Neural cell (in vitro differentiated cells): ENCODE data around the gene CDIP1.

Source experiments
- EZH2 ChIP-seq: fragments of 200-600, 300-800 bp; shearing (Covaris generic), sonication (generic); IDR thresholded peaks from 2 replicates; pipeline ENCODE4 v1.6.1; 2014; ENCODE audit warnings: antibody characterized with exemption, low read length, borderline replicate concordance, mild to moderate bottlenecking; ENCODE audit not compliant: insufficient read depth, poor library complexity, severe bottlenecking
- POLR2AphosphoS5 ChIP-seq: IDR thresholded peaks from 2 replicates; pipeline ENCODE4 v1.6.1; 2012
- TF ChIP-seq, protein P1 (sequence below): fragments of 450-650 bp; IDR thresholded peaks from 2 replicates; pipeline ENCODE4 v1.5.1; 2014; ENCODE audit warnings: antibody characterized with exemption, mild to moderate bottlenecking, moderate library complexity; ENCODE audit not compliant: poor library complexity, severe bottlenecking
- TF ChIP-seq, protein P2 (sequence below): IDR thresholded peaks from 2 replicates; pipeline ENCODE4 v1.6.1; 2012; ENCODE audit warnings: borderline replicate concordance

DNA sequence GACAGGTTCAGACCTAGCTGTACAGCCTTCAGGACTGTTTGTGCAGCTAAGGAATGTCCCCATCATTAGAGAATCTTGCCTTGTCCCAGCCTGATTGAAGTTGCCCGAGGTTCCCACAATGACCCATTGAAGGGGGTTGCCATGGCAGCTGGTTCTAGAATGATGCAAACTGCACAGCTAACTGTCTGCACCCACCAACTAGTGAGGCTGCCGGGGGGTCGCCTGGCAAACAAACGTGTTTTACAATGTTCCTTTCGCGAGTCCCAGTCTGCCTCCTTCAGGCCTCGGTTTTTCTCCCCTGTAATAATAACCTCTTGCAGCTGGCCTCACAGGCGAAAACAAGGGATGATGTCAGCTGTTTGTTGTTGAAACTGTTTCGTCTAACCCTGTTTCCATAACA lies 23.0 kb upstream of the CDIP1 start:
- TF ChIP-seq POLR2AphosphoS5, result no peak
- TF ChIP-seq, protein P1, sequence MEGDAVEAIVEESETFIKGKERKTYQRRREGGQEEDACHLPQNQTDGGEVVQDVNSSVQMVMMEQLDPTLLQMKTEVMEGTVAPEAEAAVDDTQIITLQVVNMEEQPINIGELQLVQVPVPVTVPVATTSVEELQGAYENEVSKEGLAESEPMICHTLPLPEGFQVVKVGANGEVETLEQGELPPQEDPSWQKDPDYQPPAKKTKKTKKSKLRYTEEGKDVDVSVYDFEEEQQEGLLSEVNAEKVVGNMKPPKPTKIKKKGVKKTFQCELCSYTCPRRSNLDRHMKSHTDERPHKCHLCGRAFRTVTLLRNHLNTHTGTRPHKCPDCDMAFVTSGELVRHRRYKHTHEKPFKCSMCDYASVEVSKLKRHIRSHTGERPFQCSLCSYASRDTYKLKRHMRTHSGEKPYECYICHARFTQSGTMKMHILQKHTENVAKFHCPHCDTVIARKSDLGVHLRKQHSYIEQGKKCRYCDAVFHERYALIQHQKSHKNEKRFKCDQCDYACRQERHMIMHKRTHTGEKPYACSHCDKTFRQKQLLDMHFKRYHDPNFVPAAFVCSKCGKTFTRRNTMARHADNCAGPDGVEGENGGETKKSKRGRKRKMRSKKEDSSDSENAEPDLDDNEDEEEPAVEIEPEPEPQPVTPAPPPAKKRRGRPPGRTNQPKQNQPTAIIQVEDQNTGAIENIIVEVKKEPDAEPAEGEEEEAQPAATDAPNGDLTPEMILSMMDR, result no peak
- TF ChIP-seq, protein P2, sequence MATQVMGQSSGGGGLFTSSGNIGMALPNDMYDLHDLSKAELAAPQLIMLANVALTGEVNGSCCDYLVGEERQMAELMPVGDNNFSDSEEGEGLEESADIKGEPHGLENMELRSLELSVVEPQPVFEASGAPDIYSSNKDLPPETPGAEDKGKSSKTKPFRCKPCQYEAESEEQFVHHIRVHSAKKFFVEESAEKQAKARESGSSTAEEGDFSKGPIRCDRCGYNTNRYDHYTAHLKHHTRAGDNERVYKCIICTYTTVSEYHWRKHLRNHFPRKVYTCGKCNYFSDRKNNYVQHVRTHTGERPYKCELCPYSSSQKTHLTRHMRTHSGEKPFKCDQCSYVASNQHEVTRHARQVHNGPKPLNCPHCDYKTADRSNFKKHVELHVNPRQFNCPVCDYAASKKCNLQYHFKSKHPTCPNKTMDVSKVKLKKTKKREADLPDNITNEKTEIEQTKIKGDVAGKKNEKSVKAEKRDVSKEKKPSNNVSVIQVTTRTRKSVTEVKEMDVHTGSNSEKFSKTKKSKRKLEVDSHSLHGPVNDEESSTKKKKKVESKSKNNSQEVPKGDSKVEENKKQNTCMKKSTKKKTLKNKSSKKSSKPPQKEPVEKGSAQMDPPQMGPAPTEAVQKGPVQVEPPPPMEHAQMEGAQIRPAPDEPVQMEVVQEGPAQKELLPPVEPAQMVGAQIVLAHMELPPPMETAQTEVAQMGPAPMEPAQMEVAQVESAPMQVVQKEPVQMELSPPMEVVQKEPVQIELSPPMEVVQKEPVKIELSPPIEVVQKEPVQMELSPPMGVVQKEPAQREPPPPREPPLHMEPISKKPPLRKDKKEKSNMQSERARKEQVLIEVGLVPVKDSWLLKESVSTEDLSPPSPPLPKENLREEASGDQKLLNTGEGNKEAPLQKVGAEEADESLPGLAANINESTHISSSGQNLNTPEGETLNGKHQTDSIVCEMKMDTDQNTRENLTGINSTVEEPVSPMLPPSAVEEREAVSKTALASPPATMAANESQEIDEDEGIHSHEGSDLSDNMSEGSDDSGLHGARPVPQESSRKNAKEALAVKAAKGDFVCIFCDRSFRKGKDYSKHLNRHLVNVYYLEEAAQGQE, result no peak
- no peak for TF ChIP-seq EZH2
